OCI-LY7 (cell line): Measurements from ENCODE around the gene SST. TPM values are rescaled to one million over a fixed set of nuclear protein-coding genes. Genes with fewer than 3 reads are reported as not detected.

ENCODE experiments used
- BruUV-seq: library from RNA; stranded (reverse); fragments of 400-500 nt; replicated peaks from 2 replicates; lab custom pipeline; 2021; lab: Mats Ljungman, UMichigan
- CTCF ChIA-PET: fragments of 300-600 bp; sonication (Branson Sonifier 250); formaldehyde crosslinking; loops from one replicate; lab custom pipeline; 2022; ENCODE audit warnings: antibody characterized with exemption; ENCODE audit not compliant: unreplicated experiment; lab: Charles Lee
- POLR2A ChIA-PET: fragments of 300-600 bp; sonication (Branson Sonifier 250); formaldehyde crosslinking; loops from one replicate; lab custom pipeline; 2022; ENCODE audit warnings: antibody characterized with exemption; lab: Charles Lee
- DNase-seq: peaks from one replicate; pipeline ENCODE4 v3.0.0-alpha.2; 2015; ENCODE audit warnings: low spot score
- H2AFZ ChIP-seq: fragments of 200-600 bp; sonication (generic), shearing (Covaris generic); 2 replicates; pipeline ENCODE4 v1.6.1; 2014; ENCODE audit warnings: mild to moderate bottlenecking, antibody characterized with exemption, low read length, moderate library complexity
- H3K27ac ChIP-seq: fragments of 200-600 bp; sonication (generic); 2 replicates; pipeline ENCODE4 v1.5.1; 2014; ENCODE audit warnings: mixed run types, low read depth, mild to moderate bottlenecking, moderate library complexity, low read length, inconsistent platforms; ENCODE audit not compliant: poor library complexity, severe bottlenecking
- H3K36me3 ChIP-seq: fragments of 200-600 bp; sonication (generic); 2 replicates; pipeline ENCODE4 v1.6.1; 2014; ENCODE audit warnings: mild to moderate bottlenecking, antibody characterized with exemption, low read length, moderate library complexity, mixed read lengths; ENCODE audit not compliant: insufficient read depth
- H3K4me1 ChIP-seq: fragments of 200-600 bp; sonication (generic); 2 replicates; pipeline ENCODE4 v1.5.1; 2014; ENCODE audit warnings: mild to moderate bottlenecking, low read length; ENCODE audit not compliant: insufficient read depth, poor library complexity, severe bottlenecking
- H3K4me2 ChIP-seq: fragments of 200-600 bp; sonication (generic); 2 replicates; pipeline ENCODE4 v1.6.1; 2014; ENCODE audit warnings: mild to moderate bottlenecking, low read length
- H3K4me3 ChIP-seq: fragments of 200-600 bp; sonication (generic); 2 replicates; pipeline ENCODE4 v1.5.1; 2014; ENCODE audit warnings: mild to moderate bottlenecking, low read depth, low read length; ENCODE audit not compliant: poor library complexity, severe bottlenecking
- H3K79me2 ChIP-seq: fragments of 200-600 bp; sonication (generic); 2 replicates; pipeline ENCODE4 v1.6.1; 2016; ENCODE audit warnings: low read depth, mild to moderate bottlenecking, low read length, moderate library complexity, mixed read lengths; ENCODE audit not compliant: insufficient read depth
- H3K9me2 ChIP-seq: fragments of 200-600 bp; sonication (generic); 2 replicates; pipeline ENCODE4 v1.6.1; 2016; ENCODE audit warnings: mild to moderate bottlenecking, low read length, mixed read lengths; ENCODE audit not compliant: insufficient read depth
- H3K9me3 ChIP-seq: fragments of 200-600 bp; sonication (generic); 2 replicates; pipeline ENCODE4 v1.6.1; 2014; ENCODE audit warnings: mild to moderate bottlenecking, mixed run types, low read length, mixed read lengths
- H4K20me1 ChIP-seq: fragments of 200-600 bp; sonication (generic); 2 replicates; pipeline ENCODE4 v1.6.1; 2014; ENCODE audit warnings: mild to moderate bottlenecking, antibody characterized with exemption, low read length, moderate library complexity, mixed read lengths; ENCODE audit not compliant: insufficient read depth
- CTCF ChIP-seq: fragments of 200-600 bp; sonication (generic); conservative IDR thresholded peaks from 2 replicates; pipeline ENCODE4 v1.5.1; 2014; ENCODE audit warnings: mild to moderate bottlenecking, antibody characterized with exemption, low read length, moderate library complexity, mixed read lengths
- EZH2phosphoT487 ChIP-seq: fragments of 200-600 bp; sonication (generic); IDR thresholded peaks from 2 replicates; pipeline ENCODE4 v1.6.1; 2018; ENCODE audit warnings: low read depth, borderline replicate concordance, mild to moderate bottlenecking, mixed run types, antibody characterized with exemption, low read length, moderate library complexity, mixed read lengths
- intact Hi-C: fragments of 100-400 bp; cut with micrococcal nuclease; formaldehyde crosslinking; loops from one replicate; pipeline ENCODE4 v1.10.0; 2022; ENCODE audit not compliant: unreplicated experiment
- total RNA-seq, 2 experiments: library from RNA; depleted of rRNA in 1 of 2; stranded (reverse); fragments of >200 nt in 1 of 2; shearing (Covaris generic) in 1 of 2; gene quantifications; 2 replicates each; pipeline ENCODE4 v1.2.3, GENCODE V29; 2014 to 2022

SST gene
- total RNA-seq, 2 experiments from 2014 or later = not detected

- Histone ChIP-seq H3K36me3 (no peaks in the 10 kb centered on the region), H3K4me3 (no peak overlapping the region), H3K27ac (no peak overlapping the region), H3K4me2 (no peak overlapping the region), H2AFZ (no peak overlapping the region), H3K9me2 (no peaks in the 10 kb centered on the region), H3K79me2 (no peaks in the 10 kb centered on the region), H3K4me1 (no peaks in the 10 kb centered on the region), H3K9me3 (no peaks in the 10 kb centered on the region), H4K20me1 (no peaks in the 10 kb centered on the region)
- DNase-seq = no peak
- POLR2A ChIA-PET = no interaction called here
- CTCF ChIA-PET = no interaction called here
- no peak for TF ChIP-seq EZH2phosphoT487
- TF ChIP-seq CTCF = no peak
- no TSS peak for BruUV-seq
- intact Hi-C loops = no loop called here
Observed at GRCh38 chr3:187636528-187636927, 33.7 kb downstream of the SST start.

- no peaks in the 10 kb centered on the region for H3K9me3 ChIP-seq
- no peak for TF ChIP-seq CTCF
- no peak for TF ChIP-seq EZH2phosphoT487
- H3K36me3 ChIP-seq = no peaks in the 10 kb centered on the region
- no peak overlapping the region for H3K27ac ChIP-seq
- H4K20me1 ChIP-seq = no peaks in the 10 kb centered on the region
- intact Hi-C loops = no loop called here
- DNase-seq = no peak
- H3K4me2 ChIP-seq = no peak overlapping the region
- no peaks in the 10 kb centered on the region for H3K9me2 ChIP-seq
- POLR2A ChIA-PET = no interaction called here
- CTCF ChIA-PET = no interaction called here
- H3K79me2 ChIP-seq = no peaks in the 10 kb centered on the region
- no TSS peak for BruUV-seq
- H3K4me1 ChIP-seq = no peaks in the 10 kb centered on the region
- no peak overlapping the region for H2AFZ ChIP-seq
- no peak overlapping the region for H3K4me3 ChIP-seq
Observed at GRCh38 chr3:187630404-187630803, 39.8 kb downstream of the SST start.

GRCh38 chr3:187629711-187630110 lies 40.5 kb downstream of the SST start:
- no peaks in the 10 kb centered on the region for H3K9me2 ChIP-seq
- intact Hi-C loops = no loop called here
- no peak overlapping the region for H2AFZ ChIP-seq
- no peaks in the 10 kb centered on the region for H3K79me2 ChIP-seq
- no peaks in the 10 kb centered on the region for H3K4me1 ChIP-seq
- no peaks in the 10 kb centered on the region for H3K36me3 ChIP-seq
- no peaks in the 10 kb centered on the region for H3K9me3 ChIP-seq
- TF ChIP-seq CTCF (no peak), EZH2phosphoT487 (no peak)
- CTCF ChIA-PET = no interaction called here
- no peaks in the 10 kb centered on the region for H4K20me1 ChIP-seq
- H3K4me2 ChIP-seq = no peak overlapping the region
- no peak overlapping the region for H3K27ac ChIP-seq
- no peak for DNase-seq
- BruUV-seq = no TSS peak
- POLR2A ChIA-PET = no interaction called here
- no peak overlapping the region for H3K4me3 ChIP-seq
